ENCODE data around the gene TTC12. TPM values are rescaled to one million over a fixed set of nuclear protein-coding genes. Genes with fewer than 3 reads are reported as not detected.

Gene TTC12
- total and polyA plus RNA-seq, 8 donors: 4.3 to 13.9 (median 8.0) TPM

DNA sequence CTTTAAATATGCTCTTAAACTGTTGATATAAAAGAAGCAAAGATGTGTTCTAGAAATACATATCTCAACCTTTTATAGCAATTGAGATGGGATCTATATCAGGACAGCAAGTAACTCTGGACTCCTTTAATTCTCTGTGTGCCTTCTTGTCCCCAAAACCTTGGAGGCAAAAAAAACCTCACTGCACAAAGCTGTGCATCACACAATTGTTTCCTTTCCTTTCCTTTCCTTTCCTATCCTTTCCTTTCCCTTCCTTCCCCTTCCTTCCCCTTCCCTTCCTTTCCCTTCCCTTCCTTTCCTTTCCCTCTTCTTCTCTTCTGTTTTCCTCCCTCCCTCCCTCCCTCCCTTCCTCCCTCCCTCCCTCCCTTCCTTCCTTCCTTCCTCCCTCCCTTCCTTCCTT, 9.5 kb upstream of the TTC12 start:
- TF ChIP-seq, protein P1, sequence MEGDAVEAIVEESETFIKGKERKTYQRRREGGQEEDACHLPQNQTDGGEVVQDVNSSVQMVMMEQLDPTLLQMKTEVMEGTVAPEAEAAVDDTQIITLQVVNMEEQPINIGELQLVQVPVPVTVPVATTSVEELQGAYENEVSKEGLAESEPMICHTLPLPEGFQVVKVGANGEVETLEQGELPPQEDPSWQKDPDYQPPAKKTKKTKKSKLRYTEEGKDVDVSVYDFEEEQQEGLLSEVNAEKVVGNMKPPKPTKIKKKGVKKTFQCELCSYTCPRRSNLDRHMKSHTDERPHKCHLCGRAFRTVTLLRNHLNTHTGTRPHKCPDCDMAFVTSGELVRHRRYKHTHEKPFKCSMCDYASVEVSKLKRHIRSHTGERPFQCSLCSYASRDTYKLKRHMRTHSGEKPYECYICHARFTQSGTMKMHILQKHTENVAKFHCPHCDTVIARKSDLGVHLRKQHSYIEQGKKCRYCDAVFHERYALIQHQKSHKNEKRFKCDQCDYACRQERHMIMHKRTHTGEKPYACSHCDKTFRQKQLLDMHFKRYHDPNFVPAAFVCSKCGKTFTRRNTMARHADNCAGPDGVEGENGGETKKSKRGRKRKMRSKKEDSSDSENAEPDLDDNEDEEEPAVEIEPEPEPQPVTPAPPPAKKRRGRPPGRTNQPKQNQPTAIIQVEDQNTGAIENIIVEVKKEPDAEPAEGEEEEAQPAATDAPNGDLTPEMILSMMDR (IDR thresholded peaks at IDR 0.05): no peak
- Histone ChIP-seq H3K36me3 (no peaks in the 10 kb centered on the region), H3K4me3 (no peak overlapping the region), H3K27me3 (no peaks in the 10 kb centered on the region), H3K4me1 (no peaks in the 10 kb centered on the region), H3K9me3 (no peaks in the 10 kb centered on the region), H3K27ac (no peak overlapping the region)
- ATAC-seq (no peak), FAIRE-seq (no peak), DNase-seq (no peak)
- intact Hi-C loops (cut with DNase I): loop anchor here in 2 of 3 donors (5.0 kb wide), 2 partner anchors 227 to 427 kb away; no protein-coding TSS in a partner anchor

DNA sequence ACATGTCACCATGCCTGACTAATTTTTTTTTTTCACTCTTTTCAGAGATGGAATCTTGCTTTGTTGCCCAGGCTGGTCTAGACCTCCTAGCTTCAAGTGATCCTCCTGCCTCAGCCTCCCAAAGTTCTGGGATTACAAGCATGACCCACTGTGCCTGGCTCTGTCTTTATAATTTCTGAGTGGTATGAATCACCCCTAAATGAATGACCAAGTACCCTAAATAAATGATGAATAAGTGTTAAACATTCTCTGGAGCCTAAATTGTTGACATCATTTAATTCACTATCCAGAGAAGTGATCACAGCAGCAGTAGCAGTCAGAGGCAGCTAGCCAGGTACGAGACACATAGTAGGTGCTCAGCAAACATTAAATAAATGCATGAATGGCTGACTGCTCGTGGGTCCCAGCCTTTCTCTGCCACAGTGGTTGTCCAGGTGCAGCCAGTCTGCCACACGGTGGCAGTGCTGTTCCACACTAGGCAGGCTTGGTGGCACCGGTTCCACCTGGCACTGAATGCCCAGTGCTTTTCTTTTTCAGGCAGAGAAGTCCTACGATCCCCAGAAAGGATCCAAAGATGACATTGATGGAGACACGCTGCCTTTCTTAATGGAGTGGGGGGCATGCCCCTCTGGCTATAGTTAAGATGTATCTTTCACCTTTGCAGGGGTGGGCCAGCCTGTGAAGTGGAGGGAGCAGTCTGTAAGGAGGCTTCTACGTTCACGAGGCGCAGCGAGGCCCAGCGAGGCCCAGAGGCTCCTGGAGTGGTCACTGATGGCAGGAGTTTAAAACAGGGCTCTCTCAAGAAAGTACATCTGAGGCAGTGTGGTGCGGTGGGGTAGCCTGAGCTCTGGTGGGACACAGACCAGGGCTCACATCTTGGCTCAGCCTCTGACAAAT, 8.7 kb upstream of the TTC12 start:
- no peak overlapping the region for H3K4me3 ChIP-seq
- no peaks in the 10 kb centered on the region for H3K27me3 ChIP-seq
- DNase-seq: peak; percentile 56 to 90 (median 80)
- no peaks in the 10 kb centered on the region for H3K36me3 ChIP-seq
- TF ChIP-seq, protein P1 (IDR thresholded peaks at IDR 0.05): peak; percentile 77 to 94 (median 87)
- no peak for FAIRE-seq
- intact Hi-C loops (cut with DNase I): loop anchor here in 2 of 3 donors (5.0 kb wide), 2 partner anchors 227 to 427 kb away; no protein-coding TSS in a partner anchor
- H3K27ac ChIP-seq: no peak overlapping the region
- 36 to 43% methylated on average over 12 of the region's 12 CpGs for WGBS, 2 donors
- peak; percentile 92 to 100 (median 98) for ATAC-seq
- H3K9me3 ChIP-seq: no peaks in the 10 kb centered on the region
- H3K4me1 ChIP-seq: no peaks in the 10 kb centered on the region

DNA sequence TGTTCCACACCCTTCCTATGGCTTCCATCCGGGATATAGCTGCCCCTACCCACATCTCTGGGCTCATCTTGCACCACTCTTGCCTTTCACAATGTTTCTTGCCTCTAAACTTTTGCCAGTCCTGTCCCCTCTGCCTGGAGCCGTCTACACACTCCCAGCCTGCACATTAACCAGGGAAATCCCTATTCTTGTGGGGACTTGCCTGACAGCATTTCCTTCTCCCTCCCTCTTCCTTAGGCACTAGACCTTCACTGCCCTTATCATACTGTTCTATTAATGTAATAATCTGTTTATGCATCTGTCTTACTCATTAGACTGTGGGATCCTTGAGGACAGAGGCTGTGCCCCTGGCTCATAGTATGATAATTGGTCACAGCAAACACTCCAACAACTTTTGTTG, 5.8 kb upstream of the TTC12 start:
- Histone ChIP-seq H3K9me3 (no peaks in the 10 kb centered on the region), H3K27ac (no peak overlapping the region), H3K4me1 (no peaks in the 10 kb centered on the region), H3K27me3 (no peaks in the 10 kb centered on the region), H3K4me3 (no peak overlapping the region), H3K36me3 (no peaks in the 10 kb centered on the region)
- 27 to 38% methylated on average over 2 of the region's 2 CpGs for WGBS, 2 donors
- DNase-seq (no peak), ATAC-seq (no peak), FAIRE-seq (no peak)
- TF ChIP-seq, protein P1 (IDR thresholded peaks at IDR 0.05): no peak
- intact Hi-C loops (cut with DNase I): loop anchor here in 2 of 3 donors (5.0 kb wide), 2 partner anchors 224 to 424 kb away; no protein-coding TSS in a partner anchor

DNA sequence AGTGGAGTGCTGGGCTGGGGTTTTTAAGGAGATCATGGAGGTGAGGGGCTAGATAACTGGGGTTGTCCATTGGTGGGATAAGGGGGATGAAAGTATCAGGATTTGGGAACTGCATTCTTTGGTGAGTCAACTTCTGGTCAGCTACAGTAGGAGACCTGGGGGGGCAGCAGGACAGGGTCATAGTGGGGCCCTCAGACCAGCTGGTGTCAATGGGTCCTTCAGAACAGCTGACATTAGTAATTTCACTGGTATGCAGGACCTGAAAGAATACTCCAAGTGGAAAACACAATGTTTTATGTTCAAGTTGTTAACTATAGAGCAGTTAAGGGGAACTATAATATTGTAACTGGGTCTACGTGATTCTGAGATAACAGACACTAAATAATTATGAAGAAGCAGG, 2.8 kb upstream of the TTC12 start:
- H3K4me1 ChIP-seq: peaks cover 0 to 7% (median 0%) of the 10 kb centered on the region in 3 donors
- H3K27ac ChIP-seq: no peak overlapping the region
- no peaks in the 10 kb centered on the region for H3K9me3 ChIP-seq
- WGBS, 2 donors: 79 to 85% methylated on average over 1 of the region's 1 CpG
- DNase-seq (no peak), ATAC-seq (no peak), FAIRE-seq (no peak)
- H3K4me3 ChIP-seq: no peak overlapping the region
- H3K27me3 ChIP-seq: no peaks in the 10 kb centered on the region
- TF ChIP-seq, protein P1 (IDR thresholded peaks at IDR 0.05): no peak
- no peaks in the 10 kb centered on the region for H3K36me3 ChIP-seq
- intact Hi-C loops (cut with DNase I): loop anchor here in 1 of 3 donors (5.0 kb wide), 1 partner anchor 221 kb away; no protein-coding TSS in a partner anchor
